SK-N-SH (cell line): ENCODE results near the gene ABR.

Experiments used
- CTCF ChIP-seq: fragments of 200-600 bp; sonication (generic); IDR thresholded peaks from 2 replicates; pipeline ENCODE4 v1.6.1; 2017; ENCODE audit warnings: antibody characterized with exemption, mild to moderate bottlenecking, moderate library complexity
- MXI1 ChIP-seq: IDR thresholded peaks from 2 replicates; pipeline ENCODE4 v1.6.1; 2012; ENCODE audit warnings: mild to moderate bottlenecking, low read depth, low read length, improper control_type of control experiment
- SMC3 ChIP-seq: IDR thresholded peaks from 2 replicates; pipeline ENCODE4 v1.6.1; 2012; ENCODE audit warnings: low read depth, low read length, improper control_type of control experiment

- TF ChIP-seq CTCF (no peak), MXI1 (no peak), SMC3 (no peak)
Observed at GRCh38 chr17:1181753-1182137, 2.0 kb upstream of the ABR start.
